ENCODE measurements around the gene LRP1B. TPM values are rescaled to one million over a fixed set of nuclear protein-coding genes. Genes with fewer than 3 reads are reported as not detected.
"Not testable (repeated sequence)": the region's sequence is repeated elsewhere in the genome, so short reads cannot be mapped to it uniquely, and the experiment has no call there.

Gene LRP1B
- total RNA-seq, 2 donors from 2014 or later, result 0.02 TPM; not detected in 1

DNA sequence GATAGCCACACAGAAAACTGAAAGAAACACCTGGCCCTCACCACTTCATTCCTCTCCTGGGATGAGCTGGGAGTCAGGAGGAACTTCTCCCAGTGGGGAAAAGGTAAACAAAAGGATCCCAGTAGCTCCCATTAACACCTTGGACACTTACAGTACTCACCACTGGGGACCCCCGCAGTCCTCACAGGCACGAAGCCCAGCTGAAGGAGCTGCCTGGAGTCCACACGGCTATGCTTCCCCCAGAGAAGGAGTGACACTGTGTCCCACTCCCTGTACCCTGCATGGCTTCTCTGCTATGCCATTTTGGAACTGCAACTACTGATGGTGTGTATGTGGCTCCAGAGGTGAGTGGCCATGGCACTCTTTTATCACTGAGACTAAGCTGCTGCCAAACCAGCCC, 1565.1 kb downstream of the LRP1B start:
- H3K9me3 ChIP-seq (ENCODE audit: control insufficient read depth, low read length, poor library complexity, severe bottlenecking), result no peaks in the 10 kb centered on the region
- Mint-ChIP-seq H3K4me3 (no peak overlapping the region), H3K36me3 (ENCODE audit: low read depth) (no peaks in the 10 kb centered on the region), H3K4me1 (no peaks in the 10 kb centered on the region), H3K27me3 (no peaks in the 10 kb centered on the region), H3K27ac (no peak overlapping the region)
- ATAC-seq, result no peak
- DNase-seq, result no peak

DNA sequence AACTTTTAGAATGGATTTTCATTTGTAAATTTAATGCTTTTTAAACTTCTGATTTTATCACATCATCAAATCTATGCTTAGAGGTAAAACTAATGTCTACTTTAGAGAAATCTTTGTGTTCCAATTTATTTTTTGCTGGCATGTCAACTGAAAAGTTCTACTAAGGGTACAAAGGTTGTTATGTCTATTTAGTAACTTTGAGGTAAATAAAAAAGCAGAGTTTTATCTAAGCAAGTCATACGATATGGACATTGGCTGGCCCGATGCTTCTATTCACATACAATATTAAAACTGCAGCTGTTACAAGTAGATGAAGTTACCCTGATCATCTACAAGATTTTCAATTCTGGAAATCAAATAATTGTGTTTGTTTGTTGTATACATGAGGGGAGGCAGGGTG, 1575.1 kb downstream of the LRP1B start:
- ATAC-seq, result no peak
- Mint-ChIP-seq H3K4me3 (no peak overlapping the region), H3K27ac (no peak overlapping the region), H3K27me3 (no peaks in the 10 kb centered on the region), H3K36me3 (ENCODE audit: low read depth) (no peaks in the 10 kb centered on the region), H3K4me1 (no peaks in the 10 kb centered on the region)
- DNase-seq, result no peak
- no peaks in the 10 kb centered on the region for H3K9me3 ChIP-seq (ENCODE audit: control insufficient read depth, low read length, poor library complexity, severe bottlenecking)

DNA sequence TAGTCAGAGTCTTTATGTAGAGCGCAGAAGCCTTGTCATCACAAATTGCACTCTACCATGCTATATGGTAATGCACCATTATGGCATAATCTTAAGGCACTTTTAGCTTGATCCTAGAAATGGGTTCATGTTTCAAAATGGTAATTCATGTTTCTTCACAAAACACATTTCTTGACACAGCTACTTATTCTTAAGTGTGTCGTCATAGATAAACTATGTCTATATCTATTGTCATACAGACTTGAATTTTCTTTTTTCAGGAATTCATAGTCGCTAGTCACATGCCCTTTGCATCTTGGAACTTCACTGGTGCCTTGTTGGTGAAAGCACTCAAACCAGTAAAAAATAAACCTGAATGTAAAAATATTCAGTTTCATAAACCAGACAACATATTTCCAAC, 1578.2 kb downstream of the LRP1B start:
- Mint-ChIP-seq H3K4me3 (no peak overlapping the region), H3K27ac (no peak overlapping the region)

DNA sequence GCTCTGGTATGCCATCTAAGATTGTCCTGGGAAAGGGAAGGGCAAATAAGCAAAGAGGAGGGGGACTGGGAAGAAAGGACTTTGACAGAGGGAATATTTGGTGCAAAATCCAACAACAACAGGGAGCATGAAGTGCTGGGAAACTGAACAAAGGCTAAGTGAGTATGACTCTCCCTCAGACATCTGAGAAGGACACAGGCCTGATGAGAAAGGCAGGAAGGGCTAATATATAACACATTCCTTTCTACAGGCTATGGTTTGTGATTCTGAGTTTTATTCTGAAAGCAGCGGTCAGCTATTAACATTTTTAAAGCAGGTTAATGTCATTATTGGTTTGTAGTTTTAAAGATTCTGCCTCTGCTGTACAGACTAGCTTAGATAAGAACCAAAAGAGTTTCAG, 1579.5 kb downstream of the LRP1B start:
- ATAC-seq (no peak), DNase-seq (no peak)
- Mint-ChIP-seq H3K4me1 (no peaks in the 10 kb centered on the region), H3K4me3 (no peak overlapping the region), H3K27ac (no peak overlapping the region), H3K36me3 (ENCODE audit: low read depth) (no peaks in the 10 kb centered on the region), H3K27me3 (no peaks in the 10 kb centered on the region)
- H3K9me3 ChIP-seq (ENCODE audit: control insufficient read depth, low read length, poor library complexity, severe bottlenecking), result no peaks in the 10 kb centered on the region

More for the DNA sequence above, 1578.2 kb downstream of the LRP1B start:
- Mint-ChIP-seq H3K4me1 (no peaks in the 10 kb centered on the region), H3K36me3 (ENCODE audit: low read depth) (no peaks in the 10 kb centered on the region), H3K27me3 (no peaks in the 10 kb centered on the region)
- DNase-seq (no peak), ATAC-seq (no peak)
- H3K9me3 ChIP-seq (ENCODE audit: control insufficient read depth, low read length, poor library complexity, severe bottlenecking), result no peaks in the 10 kb centered on the region

DNA sequence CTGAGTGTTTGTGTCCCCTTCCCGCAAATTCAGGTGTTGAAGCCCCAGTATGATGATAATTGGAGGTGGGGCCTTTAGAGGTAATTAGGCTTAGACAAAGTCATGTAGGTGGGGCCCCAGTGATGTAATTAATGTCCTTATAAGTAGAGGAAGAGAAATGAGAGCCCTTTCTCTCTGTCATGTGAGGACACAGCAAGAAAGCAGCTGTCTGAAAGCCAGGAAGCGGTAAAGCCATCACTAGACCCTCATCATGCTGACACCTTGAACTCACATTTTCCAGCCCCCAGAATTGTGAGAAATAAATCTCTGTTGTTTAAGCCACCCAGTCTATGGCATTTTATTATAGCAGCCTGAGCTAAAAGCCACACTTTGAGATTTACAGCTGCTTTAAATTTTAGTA, 1580.0 kb downstream of the LRP1B start:
- no peaks in the 10 kb centered on the region for H3K9me3 ChIP-seq (ENCODE audit: control insufficient read depth, low read length, poor library complexity, severe bottlenecking)
- Mint-ChIP-seq H3K27me3 (no peaks in the 10 kb centered on the region), H3K27ac (no peak overlapping the region), H3K4me1 (no peaks in the 10 kb centered on the region), H3K4me3 (no peak overlapping the region), H3K36me3 (ENCODE audit: low read depth) (no peaks in the 10 kb centered on the region)
- DNase-seq (no peak), ATAC-seq (no peak)

DNA sequence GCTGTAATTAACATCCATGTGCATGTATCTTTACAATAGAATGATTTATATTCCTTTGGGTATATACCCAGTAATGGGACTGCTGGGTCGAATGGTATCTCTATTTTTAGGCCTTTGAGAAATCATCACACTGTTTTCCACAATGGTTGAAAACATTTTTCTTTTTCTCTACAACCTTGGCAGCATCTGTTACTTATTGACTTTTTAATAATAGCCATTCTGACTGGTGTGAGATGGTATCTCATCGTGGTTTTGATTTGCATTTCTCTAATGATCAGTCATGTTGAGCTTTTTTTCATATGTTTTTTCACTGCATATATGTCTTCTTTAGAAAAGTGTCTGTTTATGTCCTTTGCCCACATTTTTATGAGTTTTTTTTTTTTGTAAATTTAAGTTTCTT, 1586.0 kb downstream of the LRP1B start:
- H3K4me1 Mint-ChIP-seq; ATAC-seq; H3K36me3 Mint-ChIP-seq (ENCODE audit: low read depth); H3K27me3 Mint-ChIP-seq; DNase-seq; H3K4me3 Mint-ChIP-seq; H3K27ac Mint-ChIP-seq; H3K9me3 ChIP-seq (ENCODE audit: control insufficient read depth, low read length, poor library complexity, severe bottlenecking): not testable (repeated sequence)

DNA sequence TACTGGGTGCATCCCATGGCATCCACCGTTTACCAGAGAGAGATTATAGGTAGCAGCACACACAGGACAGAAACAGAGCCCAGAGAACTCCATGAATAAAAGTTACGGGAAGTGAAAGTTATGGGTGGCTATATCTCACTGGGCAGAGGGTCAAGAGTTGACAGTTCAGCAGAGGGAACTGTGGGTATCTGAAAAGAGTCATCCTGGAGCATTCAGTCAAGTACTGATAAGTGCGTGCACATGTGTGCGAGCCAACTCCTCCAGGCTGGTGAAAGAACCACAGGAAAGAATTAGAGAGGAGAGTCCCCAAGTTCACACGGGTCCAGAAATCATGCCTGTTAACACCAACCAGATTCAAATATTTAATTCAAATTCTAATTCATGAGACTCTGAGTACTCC, 1588.2 kb downstream of the LRP1B start:
- Mint-ChIP-seq H3K36me3 (ENCODE audit: low read depth) (no peaks in the 10 kb centered on the region), H3K27me3 (no peaks in the 10 kb centered on the region), H3K4me3 (no peak overlapping the region), H3K4me1 (no peaks in the 10 kb centered on the region), H3K27ac (no peak overlapping the region)
- no peak for ATAC-seq
- DNase-seq, result no peak
- H3K9me3 ChIP-seq (ENCODE audit: control insufficient read depth, low read length, poor library complexity, severe bottlenecking), result no peaks in the 10 kb centered on the region

DNA sequence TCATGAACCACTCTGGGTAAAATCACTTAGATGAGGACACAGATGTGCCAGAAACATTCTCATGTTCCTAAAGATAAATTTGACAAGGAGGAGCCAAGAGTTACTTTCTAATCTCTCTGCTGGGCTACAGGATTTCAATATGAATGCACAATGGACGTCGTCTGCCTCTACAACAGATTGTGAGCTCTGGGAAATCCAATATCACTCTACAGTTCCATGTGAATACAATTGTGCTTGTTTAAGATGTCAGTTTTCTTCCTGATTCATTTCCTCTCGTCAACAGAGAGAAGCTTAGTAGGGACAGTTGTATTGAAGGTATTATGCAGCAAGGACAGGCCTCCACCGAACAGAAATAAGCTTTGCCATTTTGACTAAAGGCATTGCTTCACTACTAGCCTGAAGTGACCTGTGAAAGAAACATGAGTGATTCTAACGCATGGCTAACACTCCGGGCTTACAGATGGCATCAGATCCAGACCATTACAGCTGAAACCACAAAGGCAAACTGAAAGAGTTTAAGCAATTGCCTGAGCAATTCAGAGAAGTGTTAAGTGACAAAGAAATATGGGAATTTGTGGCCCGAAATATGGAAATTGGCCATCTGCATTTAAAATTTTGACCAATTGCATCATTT, 1591.5 kb downstream of the LRP1B start:
- H3K27me3 Mint-ChIP-seq, result no peaks in the 10 kb centered on the region
- ATAC-seq, result no peak
- no peak overlapping the region for H3K4me3 Mint-ChIP-seq
- no peak for DNase-seq
- H3K4me1 Mint-ChIP-seq, result no peaks in the 10 kb centered on the region
- H3K36me3 Mint-ChIP-seq (ENCODE audit: low read depth), result no peaks in the 10 kb centered on the region
- no peak overlapping the region for H3K27ac Mint-ChIP-seq
- no peaks in the 10 kb centered on the region for H3K9me3 ChIP-seq (ENCODE audit: control insufficient read depth, low read length, poor library complexity, severe bottlenecking)

DNA sequence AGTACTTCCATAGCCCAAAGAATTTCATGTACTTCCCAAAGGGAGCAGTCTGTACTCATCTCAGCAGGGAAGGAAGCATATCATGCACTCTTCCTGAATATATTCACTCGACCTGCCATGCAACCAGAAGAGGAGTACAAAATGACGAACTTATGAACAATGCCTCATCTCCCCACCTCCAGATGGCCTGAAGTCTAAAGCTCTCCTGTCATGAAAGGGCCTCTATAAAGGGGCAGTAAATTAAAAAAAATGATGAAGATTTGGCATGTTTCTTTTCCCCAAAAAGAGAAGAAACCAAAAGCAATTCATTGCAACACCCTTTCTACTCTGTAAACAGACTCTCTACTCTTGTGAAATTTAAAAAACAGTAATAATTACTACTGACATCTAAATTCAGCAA, 1601.1 kb downstream of the LRP1B start:
- no peak for DNase-seq
- Mint-ChIP-seq H3K4me1 (no peaks in the 10 kb centered on the region), H3K27me3 (no peaks in the 10 kb centered on the region), H3K27ac (no peak overlapping the region), H3K4me3 (no peak overlapping the region), H3K36me3 (ENCODE audit: low read depth) (no peaks in the 10 kb centered on the region)
- H3K9me3 ChIP-seq (ENCODE audit: control insufficient read depth, low read length, poor library complexity, severe bottlenecking), result no peaks in the 10 kb centered on the region
- ATAC-seq, result no peak

DNA sequence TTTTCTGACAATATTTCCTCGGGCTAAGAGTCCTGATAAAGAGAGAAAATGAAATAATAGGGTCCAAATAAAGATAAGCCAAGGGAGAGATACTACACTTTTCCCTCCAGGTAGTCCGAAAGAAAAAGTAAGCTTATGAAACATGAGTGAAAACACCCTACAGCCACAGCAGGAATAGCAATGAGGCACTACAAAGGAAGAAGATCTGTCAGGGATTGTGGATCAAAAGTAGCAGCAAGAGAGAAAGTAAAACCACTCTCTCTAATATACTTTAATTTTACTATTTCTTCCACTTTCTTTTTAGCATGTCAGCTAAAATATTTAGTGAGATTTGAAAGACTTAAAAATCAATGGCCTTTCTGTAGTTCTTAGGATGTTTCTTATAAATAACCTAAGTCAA, 1601.8 kb downstream of the LRP1B start:
- H3K9me3 ChIP-seq (ENCODE audit: control insufficient read depth, low read length, poor library complexity, severe bottlenecking), result no peaks in the 10 kb centered on the region
- H3K27me3 Mint-ChIP-seq, result no peaks in the 10 kb centered on the region
- ATAC-seq (no peak), DNase-seq (no peak)
- no peaks in the 10 kb centered on the region for H3K36me3 Mint-ChIP-seq (ENCODE audit: low read depth)
- no peaks in the 10 kb centered on the region for H3K4me1 Mint-ChIP-seq
- no peak overlapping the region for H3K4me3 Mint-ChIP-seq
- no peak overlapping the region for H3K27ac Mint-ChIP-seq

DNA sequence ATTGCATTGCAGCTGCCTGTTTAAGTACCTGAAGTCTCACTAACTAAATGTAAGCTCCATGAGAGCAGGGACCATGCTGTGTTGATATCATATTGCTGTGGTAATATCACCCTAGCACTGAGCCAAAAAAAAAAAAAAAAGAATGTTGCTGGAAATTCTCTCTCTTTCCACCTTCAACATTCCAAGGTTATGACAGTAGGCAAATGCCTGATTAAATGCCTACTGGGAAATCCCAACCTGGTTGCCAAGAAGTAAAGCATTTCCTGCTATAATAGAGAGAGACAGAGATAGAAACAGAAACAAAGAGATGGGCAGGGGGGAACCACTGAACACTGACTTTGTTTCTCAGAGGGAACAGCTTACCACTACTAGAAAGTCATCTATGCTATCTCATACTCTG, 1604.2 kb downstream of the LRP1B start:
- no peaks in the 10 kb centered on the region for H3K27me3 Mint-ChIP-seq
- H3K27ac Mint-ChIP-seq, result no peak overlapping the region
- ATAC-seq, result no peak
- no peaks in the 10 kb centered on the region for H3K4me1 Mint-ChIP-seq
- no peaks in the 10 kb centered on the region for H3K36me3 Mint-ChIP-seq (ENCODE audit: low read depth)
- no peak overlapping the region for H3K4me3 Mint-ChIP-seq
- H3K9me3 ChIP-seq (ENCODE audit: control insufficient read depth, low read length, poor library complexity, severe bottlenecking), result no peaks in the 10 kb centered on the region
- no peak for DNase-seq

DNA sequence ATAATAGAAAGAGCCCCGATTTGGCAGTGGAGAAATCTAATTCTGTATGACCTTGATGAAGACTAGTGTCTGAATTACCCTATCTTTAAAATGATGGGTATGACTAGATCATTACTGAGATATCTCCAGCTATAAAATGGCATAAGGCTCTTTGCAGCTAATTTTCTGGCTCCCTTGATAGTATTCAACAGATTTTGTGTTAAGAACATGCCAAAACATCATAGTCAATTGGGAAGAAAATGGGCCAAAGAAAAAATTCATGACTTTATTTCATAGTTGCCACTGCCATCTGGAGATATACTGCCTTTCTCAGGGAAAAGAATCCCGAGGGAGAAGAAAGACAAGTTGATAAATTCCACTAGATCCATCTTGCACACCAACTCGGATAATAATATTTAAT, 1618.7 kb downstream of the LRP1B start:
- no peak overlapping the region for H3K27ac Mint-ChIP-seq
- ATAC-seq (no peak), DNase-seq (no peak)
- no peaks in the 10 kb centered on the region for H3K4me1 Mint-ChIP-seq
- H3K36me3 Mint-ChIP-seq (ENCODE audit: low read depth), result no peaks in the 10 kb centered on the region
- H3K9me3 ChIP-seq (ENCODE audit: control insufficient read depth, low read length, poor library complexity, severe bottlenecking), result peaks cover 5% of the 10 kb centered on the region
- no peak overlapping the region for H3K4me3 Mint-ChIP-seq
- no peaks in the 10 kb centered on the region for H3K27me3 Mint-ChIP-seq

DNA sequence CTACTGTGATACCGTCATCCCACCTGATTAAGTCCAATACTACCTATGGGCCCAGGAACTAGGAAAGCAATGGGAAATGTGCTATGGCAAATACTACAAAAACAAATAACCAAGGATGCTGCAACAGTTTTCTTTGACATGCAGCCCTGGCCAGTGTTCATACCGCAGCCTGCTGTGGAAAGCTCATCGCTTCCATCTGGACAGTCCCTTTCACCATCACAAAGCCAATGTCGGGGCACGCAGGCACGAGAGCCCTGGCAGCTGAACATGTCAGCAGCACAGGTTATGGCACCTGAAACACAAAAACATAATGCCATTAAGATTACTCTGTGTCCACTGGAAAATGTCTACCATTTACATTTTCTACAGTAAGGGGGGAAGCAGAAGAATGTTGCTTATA, 1621.1 kb downstream of the LRP1B start:
- H3K27ac Mint-ChIP-seq, result no peak overlapping the region
- H3K27me3 Mint-ChIP-seq, result no peaks in the 10 kb centered on the region
- no peak overlapping the region for H3K4me3 Mint-ChIP-seq
- peaks cover 5% of the 10 kb centered on the region for H3K9me3 ChIP-seq (ENCODE audit: control insufficient read depth, low read length, poor library complexity, severe bottlenecking)
- no peaks in the 10 kb centered on the region for H3K36me3 Mint-ChIP-seq (ENCODE audit: low read depth)
- DNase-seq (no peak), ATAC-seq (no peak)
- H3K4me1 Mint-ChIP-seq, result no peaks in the 10 kb centered on the region

DNA sequence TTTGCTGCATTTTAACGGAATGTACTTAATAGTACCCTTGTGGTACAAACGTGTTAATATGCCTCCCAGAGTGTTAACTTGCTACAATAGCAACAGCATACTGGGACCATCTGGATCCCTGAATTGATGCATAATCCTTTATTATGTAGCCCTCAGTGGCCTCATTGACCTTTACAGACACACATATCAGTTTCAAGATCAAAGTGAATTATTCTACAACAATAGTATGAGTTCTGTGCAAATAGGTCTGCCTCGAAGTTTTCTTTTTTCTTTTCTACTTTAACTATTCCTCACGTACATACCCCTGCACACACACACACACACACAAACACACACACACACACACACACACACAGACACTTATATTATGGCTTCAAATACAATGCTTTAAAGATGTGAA, 1622.1 kb downstream of the LRP1B start:
- H3K9me3 ChIP-seq (ENCODE audit: control insufficient read depth, low read length, poor library complexity, severe bottlenecking), result peaks cover 5% of the 10 kb centered on the region
- H3K27me3 Mint-ChIP-seq, result no peaks in the 10 kb centered on the region
- H3K4me1 Mint-ChIP-seq, result no peaks in the 10 kb centered on the region
- H3K4me3 Mint-ChIP-seq, result no peak overlapping the region
- DNase-seq, result no peak
- ATAC-seq, result no peak
- no peak overlapping the region for H3K27ac Mint-ChIP-seq
- no peaks in the 10 kb centered on the region for H3K36me3 Mint-ChIP-seq (ENCODE audit: low read depth)

Data from T-helper 17 cell (primary cell).